Esophagus squamous epithelium (tissue), 4 donors: Measurements from ENCODE around the gene PRELP.

Experiments used
- CTCF ChIP-seq, 6 experiments: fragments of 450-650 bp in 4 of 6; fragments of 200-600 bp in 2 of 6; sonication (generic) in 2 of 6; IDR thresholded peaks; one replicate each; pipeline ENCODE4 v1.5.1; 2016 to 2019; ENCODE audit warnings: antibody characterized with exemption in 6 of 6, mild to moderate bottlenecking in 4 of 6, moderate library complexity in 4 of 6
- POLR2A ChIP-seq, 4 donors: fragments of 450-650 bp; IDR thresholded peaks; one replicate each; pipeline ENCODE4 v1.6.1; 2017; ENCODE audit warnings: antibody characterized with exemption in 4 of 4, mild to moderate bottlenecking in 4 of 4, moderate library complexity in 3 of 4

- TF ChIP-seq CTCF (IDR thresholded peaks at IDR 0.05) (no peak), POLR2A (IDR thresholded peaks at IDR 0.05) (no peak)
Measured at GRCh38 chr1:203427451-203427850, 48.2 kb upstream of the PRELP start.
